Upper lobe of right lung (tissue), 1 donor: ENCODE measurements around the gene PNMA6E. TPM values are rescaled to one million over a fixed set of nuclear protein-coding genes. Genes with fewer than 3 reads are reported as not detected.

Source experiments
- ATAC-seq: fragments of 200-7000 bp; cut with Tn5 transposase; one replicate; pipeline ENCODE4 v1.9.1; 2020; ENCODE audit warnings: mild to moderate bottlenecking, moderate library complexity
- DNase-seq: peaks from one replicate; pipeline ENCODE4 v3.0.0-alpha.2; 2020
- H3K27ac ChIP-seq: fragments of 200-600 bp; one replicate; pipeline ENCODE4 v1.8.0; 2022
- H3K27me3 ChIP-seq: fragments of 200-600 bp; one replicate; pipeline ENCODE4 v1.8.0; 2022; ENCODE audit warnings: mild to moderate bottlenecking
- H3K36me3 ChIP-seq: fragments of 200-600 bp; one replicate; pipeline ENCODE4 v1.8.0; 2022
- H3K4me1 ChIP-seq: fragments of 200-600 bp; one replicate; pipeline ENCODE4 v1.8.0; 2022
- H3K4me3 ChIP-seq: fragments of 200-600 bp; one replicate; pipeline ENCODE4 v1.8.0; 2022; ENCODE audit warnings: mild to moderate bottlenecking
- H3K9me3 ChIP-seq: fragments of 200-600 bp; one replicate; pipeline ENCODE4 v1.8.0; 2022
- intact Hi-C: fragments of 100-400 bp; cut with DNase I; formaldehyde crosslinking; loops from one replicate; pipeline ENCODE4 v1.11.0; 2022
- total RNA-seq: library from RNA; stranded (reverse); fragmentation: NEBNext Ultra II Directional; extraction: Animal tissue kit (Norgen Biotek cat#: 25700); gene quantifications from one replicate; pipeline ENCODE4 v1.2.1, GENCODE V29; 2021
- TF ChIP-seq, protein P1 (sequence below): fragments of 200-600 bp; IDR thresholded peaks from one replicate; pipeline ENCODE4 v1.8.0; 2022; ENCODE audit warnings: antibody characterized with exemption
- donor health status: DM: no; HTN: yes; CAD: no; lungs with severe emphysema.

The PNMA6E gene
- total RNA-seq, 1 donor from 2014 or later: 0.14 TPM

GRCh38 chrX:153420851-153421599, 19.9 kb upstream of the PNMA6E start:
- Histone ChIP-seq H3K27me3 (no peaks in the 10 kb centered on the region), H3K27ac (no peak overlapping the region), H3K9me3 (no peaks in the 10 kb centered on the region), H3K36me3 (no peaks in the 10 kb centered on the region), H3K4me3 (no peak overlapping the region), H3K4me1 (no peaks in the 10 kb centered on the region)
- DNase-seq: no peak
- no peak for ATAC-seq
- intact Hi-C loops: no loop called here
- TF ChIP-seq, protein P1, sequence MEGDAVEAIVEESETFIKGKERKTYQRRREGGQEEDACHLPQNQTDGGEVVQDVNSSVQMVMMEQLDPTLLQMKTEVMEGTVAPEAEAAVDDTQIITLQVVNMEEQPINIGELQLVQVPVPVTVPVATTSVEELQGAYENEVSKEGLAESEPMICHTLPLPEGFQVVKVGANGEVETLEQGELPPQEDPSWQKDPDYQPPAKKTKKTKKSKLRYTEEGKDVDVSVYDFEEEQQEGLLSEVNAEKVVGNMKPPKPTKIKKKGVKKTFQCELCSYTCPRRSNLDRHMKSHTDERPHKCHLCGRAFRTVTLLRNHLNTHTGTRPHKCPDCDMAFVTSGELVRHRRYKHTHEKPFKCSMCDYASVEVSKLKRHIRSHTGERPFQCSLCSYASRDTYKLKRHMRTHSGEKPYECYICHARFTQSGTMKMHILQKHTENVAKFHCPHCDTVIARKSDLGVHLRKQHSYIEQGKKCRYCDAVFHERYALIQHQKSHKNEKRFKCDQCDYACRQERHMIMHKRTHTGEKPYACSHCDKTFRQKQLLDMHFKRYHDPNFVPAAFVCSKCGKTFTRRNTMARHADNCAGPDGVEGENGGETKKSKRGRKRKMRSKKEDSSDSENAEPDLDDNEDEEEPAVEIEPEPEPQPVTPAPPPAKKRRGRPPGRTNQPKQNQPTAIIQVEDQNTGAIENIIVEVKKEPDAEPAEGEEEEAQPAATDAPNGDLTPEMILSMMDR: no peak

DNA sequence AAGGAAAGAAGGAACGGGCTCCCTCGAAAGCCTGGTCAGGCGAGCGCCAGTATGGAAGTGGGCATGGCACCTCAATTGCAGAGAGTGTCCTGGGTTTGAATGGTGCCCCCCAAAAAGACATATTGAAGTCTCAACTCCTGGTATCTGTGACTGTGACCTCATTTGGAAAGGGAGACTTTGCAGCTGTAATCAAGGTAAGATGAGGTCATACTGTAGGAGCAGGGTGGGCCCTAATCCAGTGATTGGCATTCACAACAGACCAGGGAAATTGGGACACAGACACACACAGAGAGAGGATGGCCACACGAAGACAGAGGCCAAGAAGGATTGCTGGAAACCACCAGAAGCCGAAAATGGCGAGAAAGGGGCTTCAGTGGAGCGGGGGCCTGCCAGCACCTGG, 16.5 kb upstream of the PNMA6E start:
- TF ChIP-seq, protein P1: no peak

GRCh38 chrX:153416781-153417450, 15.8 kb upstream of the PNMA6E start:
- DNase-seq (no peak), ATAC-seq (peak; percentile 21)
- Histone ChIP-seq H3K9me3 (no peaks in the 10 kb centered on the region), H3K4me3 (no peak overlapping the region), H3K4me1 (no peaks in the 10 kb centered on the region), H3K36me3 (no peaks in the 10 kb centered on the region), H3K27ac (no peak overlapping the region), H3K27me3 (no peaks in the 10 kb centered on the region)
- TF ChIP-seq, protein P1: no peak
- intact Hi-C loops: no loop called here

More for the DNA sequence above, 16.5 kb upstream of the PNMA6E start:
- Histone ChIP-seq H3K9me3 (no peaks in the 10 kb centered on the region), H3K36me3 (no peaks in the 10 kb centered on the region), H3K27me3 (no peaks in the 10 kb centered on the region), H3K4me1 (no peaks in the 10 kb centered on the region), H3K4me3 (no peak overlapping the region), H3K27ac (no peak overlapping the region)
- DNase-seq: no peak
- intact Hi-C loops: no loop called here
- no peak for ATAC-seq

- ATAC-seq (peak; percentile 66), DNase-seq (peak; percentile 70)
- TF ChIP-seq, protein P1: no peak
- Histone ChIP-seq H3K36me3 (no peaks in the 10 kb centered on the region), H3K4me3 (no peak overlapping the region), H3K4me1 (no peaks in the 10 kb centered on the region), H3K9me3 (no peaks in the 10 kb centered on the region), H3K27ac (no peak overlapping the region), H3K27me3 (no peaks in the 10 kb centered on the region)
- intact Hi-C loops: no loop called here
These were observed 13.8 kb upstream of the PNMA6E start for GRCh38 chrX:153414856-153415510.

GRCh38 chrX:153413731-153414130, 12.6 kb upstream of the PNMA6E start:
- Histone ChIP-seq H3K4me3 (no peak overlapping the region), H3K9me3 (no peaks in the 10 kb centered on the region), H3K36me3 (no peaks in the 10 kb centered on the region), H3K27me3 (no peaks in the 10 kb centered on the region), H3K27ac (no peak overlapping the region), H3K4me1 (no peaks in the 10 kb centered on the region)
- intact Hi-C loops: no loop called here
- no peak for DNase-seq
- TF ChIP-seq, protein P1: no peak
- ATAC-seq: no peak
